Hepatocyte (in vitro differentiated cells): ENCODE results near the gene GCGR.

Experiments
- CTCF ChIP-seq: fragments of 200-600 bp; sonication (generic); IDR thresholded peaks from 2 replicates; pipeline ENCODE4 v1.5.1; 2016; ENCODE audit warnings: antibody characterized with exemption, mild to moderate bottlenecking; ENCODE audit not compliant: poor library complexity
- EZH2 ChIP-seq: fragments of 200-600 bp; sonication (generic); IDR thresholded peaks from 2 replicates; pipeline ENCODE4 v1.6.1; 2016; ENCODE audit warnings: antibody characterized with exemption, mild to moderate bottlenecking, borderline replicate concordance
- EZH2phosphoT487 ChIP-seq: fragments of 200-600 bp; sonication (generic); IDR thresholded peaks from one replicate; pipeline ENCODE4 v1.6.1; 2018; ENCODE audit warnings: antibody characterized with exemption, mild to moderate bottlenecking, low read depth, moderate library complexity; ENCODE audit not compliant: unreplicated experiment, severe bottlenecking

GRCh38 chr17:81860756-81861568 is 57.0 kb downstream of the GCGR start:
- TF ChIP-seq CTCF (no peak), EZH2phosphoT487 (no peak), EZH2 (no peak)
